ENCODE results near the gene NEDD4L. TPM values are rescaled to one million over a fixed set of nuclear protein-coding genes. Genes with fewer than 3 reads are reported as not detected.

Gene NEDD4L
- polyA plus RNA-seq, 1 donor (not counting 4 experiments of a cell fraction or from before 2014, with no cell fraction given), result 52.6 TPM

- H3K36me3 ChIP-seq (ENCODE audit: control insufficient read depth in 2 of 2, extremely low read depth in 1 of 2, insufficient read depth in 2 of 2, low read length in 2 of 2), result peaks cover 0 to 4% of the 10 kb centered on the region in 2 experiments
- dilution Hi-C loops (cut with MboI; ENCODE audit: extremely low pct_ligation_motif_present, low sequenced_read_pairs), result no loop called here
- H3K4me3 ChIP-seq (ENCODE audit: control insufficient read depth in 2 of 3, extremely low read depth in 1 of 3, insufficient read depth in 2 of 3, low read depth in 1 of 3, low read length in 3 of 3), result no peak overlapping the region
- H2AFZ ChIP-seq (ENCODE audit: control insufficient read depth, low read length), result no peak overlapping the region
- no peak for TF ChIP-seq CTCF (optimal IDR thresholded peaks at IDR 0.05 in 1 of 3, IDR thresholded peaks at IDR 0.05 in 1 of 3, conservative IDR thresholded peaks at IDR 0.05 in 1 of 3; ENCODE audit: extremely low read depth in 1 of 3, insufficient read depth in 2 of 3, low read length in 3 of 3)
- TF ChIP-seq EZH2 (IDR thresholded peaks at IDR 0.05; ENCODE audit: low read length), result no peak
- no peaks in the 10 kb centered on the region for H4K20me1 ChIP-seq (ENCODE audit: control insufficient read depth, extremely low read depth, insufficient read depth, low read length)
- DNase-seq (ENCODE audit: low read depth, low spot score), result no peak
- no peaks in the 10 kb centered on the region for H3K27me3 ChIP-seq (ENCODE audit: control insufficient read depth, extremely low read depth, insufficient read depth, low read length)
- no peaks in the 10 kb centered on the region for H3K9me3 ChIP-seq (ENCODE audit: control insufficient read depth, low read depth, low read length)
- no peaks in the 10 kb centered on the region for H3K4me1 ChIP-seq (ENCODE audit: control insufficient read depth, extremely low read depth, insufficient read depth, low read length)
- peaks cover 11% of the 10 kb centered on the region for H3K79me2 ChIP-seq (ENCODE audit: control insufficient read depth, insufficient read depth, low read length)
- H3K27ac ChIP-seq (ENCODE audit: control insufficient read depth, insufficient read depth, low read length), result no peak overlapping the region
- no peak overlapping the region for H3K4me2 ChIP-seq (ENCODE audit: control insufficient read depth, extremely low read depth, insufficient read depth, low read depth, low read length)
- H3K9ac ChIP-seq (ENCODE audit: control insufficient read depth, extremely low read depth, insufficient read depth, low read length), result no peak overlapping the region
- no peak for FAIRE-seq
- H3K9me1 ChIP-seq (ENCODE audit: control insufficient read depth, extremely low read depth, insufficient read depth, low read length), result no peaks in the 10 kb centered on the region
Measured at GRCh38 chr18:58128381-58129374, 84.7 kb downstream of the NEDD4L start.

GRCh38 chr18:58132595-58133261, 88.7 kb downstream of the NEDD4L start:
- Histone ChIP-seq H3K27me3 (ENCODE audit: control insufficient read depth, extremely low read depth, insufficient read depth, low read length) (no peaks in the 10 kb centered on the region), H3K4me1 (ENCODE audit: control insufficient read depth, extremely low read depth, insufficient read depth, low read length) (peaks cover 4% of the 10 kb centered on the region), H2AFZ (ENCODE audit: control insufficient read depth, low read length) (no peak overlapping the region), H3K9me3 (ENCODE audit: control insufficient read depth, low read depth, low read length) (no peaks in the 10 kb centered on the region), H3K36me3 (ENCODE audit: control insufficient read depth in 2 of 2, extremely low read depth in 1 of 2, insufficient read depth in 2 of 2, low read length in 2 of 2) (no peaks in the 10 kb centered on the region), H3K4me2 (ENCODE audit: control insufficient read depth, extremely low read depth, insufficient read depth, low read depth, low read length) (no peak overlapping the region), H3K4me3 (ENCODE audit: control insufficient read depth in 2 of 3, extremely low read depth in 1 of 3, insufficient read depth in 2 of 3, low read depth in 1 of 3, low read length in 3 of 3) (no peak overlapping the region), H3K9me1 (ENCODE audit: control insufficient read depth, extremely low read depth, insufficient read depth, low read length) (peaks cover 2% of the 10 kb centered on the region), H3K27ac (ENCODE audit: control insufficient read depth, insufficient read depth, low read length) (no peak overlapping the region), H3K9ac (ENCODE audit: control insufficient read depth, extremely low read depth, insufficient read depth, low read length) (no peak overlapping the region), H3K79me2 (ENCODE audit: control insufficient read depth, insufficient read depth, low read length) (peaks cover 12% of the 10 kb centered on the region), H4K20me1 (ENCODE audit: control insufficient read depth, extremely low read depth, insufficient read depth, low read length) (peaks cover 3% of the 10 kb centered on the region)
- dilution Hi-C loops (cut with MboI; ENCODE audit: extremely low pct_ligation_motif_present, low sequenced_read_pairs), result no loop called here
- TF ChIP-seq EZH2 (IDR thresholded peaks at IDR 0.05; ENCODE audit: low read length) (no peak), CTCF (optimal IDR thresholded peaks at IDR 0.05 in 1 of 3, IDR thresholded peaks at IDR 0.05 in 1 of 3, conservative IDR thresholded peaks at IDR 0.05 in 1 of 3; ENCODE audit: extremely low read depth in 1 of 3, insufficient read depth in 2 of 3, low read length in 3 of 3) (no peak)
- FAIRE-seq (no peak), DNase-seq (ENCODE audit: low read depth, low spot score) (no peak)

All from keratinocyte (primary cell).